ENCODE results near the gene PIP5K1B. TPM values are rescaled to one million over a fixed set of nuclear protein-coding genes. Genes with fewer than 3 reads are reported as not detected.

PIP5K1B gene
- total RNA-seq, 1 experiment from 2014 or later, result 2.5 TPM

GRCh38 chr9:69036799-69037198 lies 331.8 kb downstream of the PIP5K1B start:
- no peak overlapping the region for H2AFZ ChIP-seq (ENCODE audit: low read length)
- H3K9ac ChIP-seq (ENCODE audit: extremely low read depth, insufficient read length, low read length), result no peak overlapping the region
- peak overlapping the region in 1 of 3 experiments; percentile 94; a peak in 1 of 7 replicates for H3K27ac Mint-ChIP-seq

More at GRCh38 chr9:69036799-69037198, 331.8 kb downstream of the PIP5K1B start:
- Mint-ChIP-seq H3K4me3 (peak overlapping the region; percentile 96), H3K36me3 (ENCODE audit: insufficient read depth in 1 of 3, low read depth in 3 of 3) (peaks cover 4 to 8% (median 5%) of the 10 kb centered on the region in 3 experiments; a peak in 4 of 7 replicates), H3K9me3 (no peaks in the 10 kb centered on the region; a peak in 1 of 5 replicates), H3K27me3 (ENCODE audit: low read depth) (no peaks in the 10 kb centered on the region), H3K4me1 (peaks cover 14 to 22% of the 10 kb centered on the region in 2 experiments)
- H2BK15ac ChIP-seq (ENCODE audit: low read depth, low read length), result no peak overlapping the region
- H3K23ac ChIP-seq (ENCODE audit: insufficient read length, low read depth, low read length), result no peak overlapping the region
- no peak overlapping the region for H2BK120ac ChIP-seq (ENCODE audit: low read depth, low read length, poor library complexity, severe bottlenecking)
- no peak overlapping the region for H3T11ph ChIP-seq (ENCODE audit: low read length)
- no peaks in the 10 kb centered on the region for H3K4me1 ChIP-seq (ENCODE audit: insufficient read depth, low read length)
- H4K20me1 ChIP-seq (ENCODE audit: control insufficient read depth, insufficient read depth, insufficient read length), result no peaks in the 10 kb centered on the region
- no peak overlapping the region for H2BK20ac ChIP-seq (ENCODE audit: low read depth, low read length, poor library complexity, severe bottlenecking)
- no peak overlapping the region for H2BK12ac ChIP-seq (ENCODE audit: insufficient read length, low read depth, low read length)
- H2BK5ac ChIP-seq (ENCODE audit: insufficient read length, low read length), result no peak overlapping the region
- no peak overlapping the region for H4K91ac ChIP-seq (ENCODE audit: insufficient read length, low read depth, low read length)
- H2AK5ac ChIP-seq (ENCODE audit: insufficient read length, low read length), result no peak overlapping the region
- no peak overlapping the region for H4K8ac ChIP-seq (replicated peaks; ENCODE audit: insufficient read length, low read depth, low read length)
- H3K4me2 ChIP-seq (ENCODE audit: insufficient read depth, insufficient read length, low read length), result peak overlapping the region; percentile 76
- no peaks in the 10 kb centered on the region for H3K79me1 ChIP-seq (ENCODE audit: insufficient read depth, low read depth, low read length, poor library complexity, severe bottlenecking)
- H3K27ac ChIP-seq (ENCODE audit: insufficient read length, low read depth, low read length), result no peak overlapping the region
- WGBS (ENCODE audit: extremely low coverage, insufficient read length, low lambda C conversion rate), result no CpG with 5 or more reads among the region's 10 CpGs
- H3K14ac ChIP-seq (ENCODE audit: insufficient read depth, low read length), result no peak overlapping the region
- DNase-seq, result no peak
- peaks cover 5% of the 10 kb centered on the region for H3K23me2 ChIP-seq (ENCODE audit: insufficient read length, low read depth, low read length, poor library complexity, severe bottlenecking)
- H3K56ac ChIP-seq (ENCODE audit: insufficient read length, low read depth, low read length), result no peak overlapping the region
- no peaks in the 10 kb centered on the region for H3K9me3 ChIP-seq (ENCODE audit: control insufficient read depth, low read depth, low read length)
- no peak overlapping the region for H4K5ac ChIP-seq (ENCODE audit: insufficient read length, low read depth, low read length)
- TF ChIP-seq CTCF (conservative IDR thresholded peaks at IDR 0.05), result no peak
- no peak overlapping the region for H3K18ac ChIP-seq (ENCODE audit: insufficient read length, low read depth, low read length)
- peaks cover 21% of the 10 kb centered on the region for H3K79me2 ChIP-seq (ENCODE audit: insufficient read depth, low read length)
- H3K27me3 ChIP-seq (ENCODE audit: insufficient read depth, low read length), result no peaks in the 10 kb centered on the region
- H3K4ac ChIP-seq (ENCODE audit: low read depth, low read length), result no peak overlapping the region
